Measurements from ENCODE around the gene GDPD2. TPM values are rescaled to one million over a fixed set of nuclear protein-coding genes. Genes with fewer than 3 reads are reported as not detected.

GDPD2 gene
- total and polyA plus RNA-seq, 2 experiments from 2014 or later: not detected

GRCh38 chrX:70455366-70456202, 32.5 kb downstream of the GDPD2 start:
- no peaks in the 10 kb centered on the region for H3K9me3 ChIP-seq (ENCODE audit: low read depth)
- H3K4me3 ChIP-seq: peak overlapping the region; percentile 77
- H3K27ac ChIP-seq: peak overlapping the region; percentile 89
- no peaks in the 10 kb centered on the region for H3K27me3 ChIP-seq
- no peak for DNase-seq (ENCODE audit: low read depth in 1 of 2, low spot score in 1 of 2)
- peaks cover under 1% of the 10 kb centered on the region for H3K36me3 ChIP-seq
- no peak for TF ChIP-seq CTCF (IDR thresholded peaks at IDR 0.05; ENCODE audit: low read depth, low read length)
- H3K4me1 ChIP-seq (ENCODE audit: low read depth): no peaks in the 10 kb centered on the region

- peak overlapping the region; percentile 77 for H3K4me3 ChIP-seq
- H3K4me1 ChIP-seq (ENCODE audit: low read depth): no peaks in the 10 kb centered on the region
- H3K36me3 ChIP-seq: peaks cover 3% of the 10 kb centered on the region
- DNase-seq (ENCODE audit: low read depth in 1 of 2, low spot score in 1 of 2): no peak
- H3K27me3 ChIP-seq: no peaks in the 10 kb centered on the region
- peak overlapping the region; percentile 89 for H3K27ac ChIP-seq
- H3K9me3 ChIP-seq (ENCODE audit: low read depth): no peaks in the 10 kb centered on the region
- no peak for TF ChIP-seq CTCF (IDR thresholded peaks at IDR 0.05; ENCODE audit: low read depth, low read length)
These were observed 33.1 kb downstream of the GDPD2 start for GRCh38 chrX:70456256-70456655.

GRCh38 chrX:70461026-70461425, 37.9 kb downstream of the GDPD2 start:
- no peak for TF ChIP-seq CTCF (IDR thresholded peaks at IDR 0.05; ENCODE audit: low read depth, low read length)
- Histone ChIP-seq H3K4me3 (no peak overlapping the region), H3K27ac (no peak overlapping the region)

GRCh38 chrX:70464051-70464450, 40.9 kb downstream of the GDPD2 start:
- Histone ChIP-seq H3K36me3 (peaks cover 3% of the 10 kb centered on the region), H3K9me3 (ENCODE audit: low read depth) (no peaks in the 10 kb centered on the region), H3K4me3 (no peak overlapping the region), H3K27me3 (no peaks in the 10 kb centered on the region), H3K27ac (no peak overlapping the region), H3K4me1 (ENCODE audit: low read depth) (no peaks in the 10 kb centered on the region)
- no peak for DNase-seq (ENCODE audit: low read depth in 1 of 2, low spot score in 1 of 2)
- no peak for TF ChIP-seq CTCF (IDR thresholded peaks at IDR 0.05; ENCODE audit: low read depth, low read length)

More at GRCh38 chrX:70461026-70461425, 37.9 kb downstream of the GDPD2 start:
- Histone ChIP-seq H3K36me3 (peaks cover 3% of the 10 kb centered on the region), H3K4me1 (ENCODE audit: low read depth) (no peaks in the 10 kb centered on the region), H3K27me3 (no peaks in the 10 kb centered on the region), H3K9me3 (ENCODE audit: low read depth) (no peaks in the 10 kb centered on the region)
- DNase-seq (ENCODE audit: low read depth in 1 of 2, low spot score in 1 of 2): no peak

GRCh38 chrX:70466968-70467367, 43.9 kb downstream of the GDPD2 start:
- no peak overlapping the region for H3K27ac ChIP-seq
- no peaks in the 10 kb centered on the region for H3K36me3 ChIP-seq
- no peaks in the 10 kb centered on the region for H3K4me1 ChIP-seq (ENCODE audit: low read depth)
- no peak for TF ChIP-seq CTCF (IDR thresholded peaks at IDR 0.05; ENCODE audit: low read depth, low read length)
- no peaks in the 10 kb centered on the region for H3K27me3 ChIP-seq
- H3K4me3 ChIP-seq: no peak overlapping the region
- DNase-seq (ENCODE audit: low read depth in 1 of 2, low spot score in 1 of 2): no peak
- no peaks in the 10 kb centered on the region for H3K9me3 ChIP-seq (ENCODE audit: low read depth)
